ENCODE data around the gene TRMT6.

Gene TRMT6

GRCh38 chr20:5888041-5888440 lies 62.3 kb downstream of the TRMT6 start:
- Histone ChIP-seq H3K36me3 (ENCODE audit: low read depth) (no peaks in the 10 kb centered on the region), H3K9me3 (ENCODE audit: severe bottlenecking) (no peaks in the 10 kb centered on the region), H3K27me3 (ENCODE audit: insufficient read depth, poor library complexity, severe bottlenecking) (no peaks in the 10 kb centered on the region), H3K4me3 (ENCODE audit: severe bottlenecking) (no peak overlapping the region), H3K27ac (ENCODE audit: poor library complexity, severe bottlenecking) (no peak overlapping the region), H3K4me1 (ENCODE audit: insufficient read depth, poor library complexity, severe bottlenecking) (peaks cover 10% of the 10 kb centered on the region)
- no peak for DNase-seq (ENCODE audit: low spot score)
- no peak for ATAC-seq (ENCODE audit: low read depth)
- TF ChIP-seq, protein P1, sequence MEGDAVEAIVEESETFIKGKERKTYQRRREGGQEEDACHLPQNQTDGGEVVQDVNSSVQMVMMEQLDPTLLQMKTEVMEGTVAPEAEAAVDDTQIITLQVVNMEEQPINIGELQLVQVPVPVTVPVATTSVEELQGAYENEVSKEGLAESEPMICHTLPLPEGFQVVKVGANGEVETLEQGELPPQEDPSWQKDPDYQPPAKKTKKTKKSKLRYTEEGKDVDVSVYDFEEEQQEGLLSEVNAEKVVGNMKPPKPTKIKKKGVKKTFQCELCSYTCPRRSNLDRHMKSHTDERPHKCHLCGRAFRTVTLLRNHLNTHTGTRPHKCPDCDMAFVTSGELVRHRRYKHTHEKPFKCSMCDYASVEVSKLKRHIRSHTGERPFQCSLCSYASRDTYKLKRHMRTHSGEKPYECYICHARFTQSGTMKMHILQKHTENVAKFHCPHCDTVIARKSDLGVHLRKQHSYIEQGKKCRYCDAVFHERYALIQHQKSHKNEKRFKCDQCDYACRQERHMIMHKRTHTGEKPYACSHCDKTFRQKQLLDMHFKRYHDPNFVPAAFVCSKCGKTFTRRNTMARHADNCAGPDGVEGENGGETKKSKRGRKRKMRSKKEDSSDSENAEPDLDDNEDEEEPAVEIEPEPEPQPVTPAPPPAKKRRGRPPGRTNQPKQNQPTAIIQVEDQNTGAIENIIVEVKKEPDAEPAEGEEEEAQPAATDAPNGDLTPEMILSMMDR (IDR thresholded peaks at IDR 0.05; ENCODE audit: poor library complexity, severe bottlenecking), result no peak

DNA sequence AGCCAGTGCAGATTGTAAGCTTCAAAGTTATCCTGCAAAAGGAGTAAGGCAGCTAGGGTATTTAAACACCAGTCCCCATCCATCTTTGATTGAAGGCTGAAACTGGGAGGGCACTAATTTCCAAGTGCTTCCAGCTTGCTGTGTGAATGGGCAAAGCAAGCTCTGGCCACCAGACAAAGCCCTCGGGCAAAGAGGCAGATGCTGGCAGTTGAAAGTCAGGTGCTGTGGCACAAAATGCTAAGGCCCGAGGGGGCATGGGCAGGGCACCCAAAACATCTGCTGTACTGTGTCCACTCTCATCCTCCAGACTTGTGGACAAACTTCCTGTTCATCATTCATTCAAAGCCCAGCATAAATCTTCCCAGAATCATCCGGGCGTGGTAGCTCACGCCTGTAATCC lies 62.9 kb downstream of the TRMT6 start:
- DNase-seq (ENCODE audit: low spot score) (no peak), ATAC-seq (ENCODE audit: low read depth) (0 out of 3 replicates have a peak, but pooled peaks have one; percentile 15)
- no peak overlapping the region for H3K4me3 ChIP-seq (ENCODE audit: severe bottlenecking)
- no peaks in the 10 kb centered on the region for H3K27me3 ChIP-seq (ENCODE audit: insufficient read depth, poor library complexity, severe bottlenecking)
- H3K9me3 ChIP-seq (ENCODE audit: severe bottlenecking), result no peaks in the 10 kb centered on the region
- H3K36me3 ChIP-seq (ENCODE audit: low read depth), result no peaks in the 10 kb centered on the region
- peaks cover 10% of the 10 kb centered on the region for H3K4me1 ChIP-seq (ENCODE audit: insufficient read depth, poor library complexity, severe bottlenecking)
- no peak overlapping the region for H3K27ac ChIP-seq (ENCODE audit: poor library complexity, severe bottlenecking)
- TF ChIP-seq, protein P1 (IDR thresholded peaks at IDR 0.05; ENCODE audit: poor library complexity, severe bottlenecking), result no peak

Data from RWPE2 (cell line).